IMR-90 (cell line): ENCODE data around the gene MRPL51. TPM values are rescaled to one million over a fixed set of nuclear protein-coding genes. Genes with fewer than 3 reads are reported as not detected.

Experiments used
- ATAC-seq: fragments of 200-7000 bp; cut with Tn5 transposase; 2 replicates; pipeline ENCODE4 v1.9.1; 2020; ENCODE audit warnings: low read depth, mild to moderate bottlenecking, moderate library complexity
- BruUV-seq: library from RNA; stranded (reverse); fragments of 400-500 nt; replicated peaks from 2 replicates; lab custom pipeline; 2021; lab: Mats Ljungman, UMichigan
- CTCF ChIA-PET: fragments of 300-600 bp; formaldehyde crosslinking; extraction: SDS; loops from one replicate; lab custom pipeline; 2021; ENCODE audit warnings: antibody characterized with exemption; lab: Yijun Ruan, JAX
- POLR2A ChIA-PET: fragments of 300-600 bp; sonication (Branson Sonifier 250); formaldehyde crosslinking; loops from one replicate; lab custom pipeline; 2022; ENCODE audit warnings: antibody characterized with exemption; ENCODE audit not compliant: unreplicated experiment; lab: Charles Lee
- DNase-seq: peaks from one replicate; pipeline ENCODE4 v3.0.0; 2013
- H2AFZ ChIP-seq: replicated peaks from 2 replicates; pipeline ENCODE3; 2013; ENCODE audit warnings: low read length, mild to moderate bottlenecking; ENCODE audit not compliant: poor library complexity
- H2AK5ac ChIP-seq: 2 replicates; pipeline ENCODE4 v1.6.1; 2013; ENCODE audit warnings: low read depth, low read length, inconsistent platforms
- H2AK9ac ChIP-seq: replicated peaks from 2 replicates; pipeline ENCODE3; 2013; ENCODE audit warnings: mild to moderate bottlenecking, low read depth, low read length, moderate library complexity; ENCODE audit not compliant: poor library complexity
- H2BK120ac ChIP-seq: 2 replicates; pipeline ENCODE4 v1.6.1; 2013; ENCODE audit warnings: low read depth, low read length, inconsistent platforms
- H2BK15ac ChIP-seq: 3 replicates; pipeline ENCODE4 v1.6.1; 2013; ENCODE audit warnings: low read depth, low read length, inconsistent platforms
- H2BK20ac ChIP-seq: 2 replicates; pipeline ENCODE4 v1.6.1; 2013; ENCODE audit warnings: low read depth, mild to moderate bottlenecking, inconsistent platforms, low read length, moderate library complexity
- H2BK5ac ChIP-seq: 2 replicates; pipeline ENCODE4 v1.6.1; 2013; ENCODE audit warnings: mild to moderate bottlenecking, low read depth, low read length, inconsistent platforms; ENCODE audit not compliant: poor library complexity, severe bottlenecking
- H3K14ac ChIP-seq: replicated peaks from 2 replicates; pipeline ENCODE4 v1.6.1; 2013; ENCODE audit warnings: low read depth, low read length, inconsistent platforms
- H3K18ac ChIP-seq: 2 replicates; pipeline ENCODE4 v1.6.1; 2013; ENCODE audit warnings: low read depth, low read length, control low read depth
- H3K23ac ChIP-seq: 2 replicates; pipeline ENCODE4 v1.6.1; 2013; ENCODE audit warnings: low read depth, low read length, inconsistent platforms
- H3K27ac ChIP-seq: 2 replicates; pipeline ENCODE4 v1.5.1; 2013; ENCODE audit warnings: mild to moderate bottlenecking, control low read depth, low read length; ENCODE audit not compliant: insufficient read depth
- H3K27me3 ChIP-seq: 2 replicates; pipeline ENCODE4 v1.6.1; 2013; ENCODE audit warnings: low read length; ENCODE audit not compliant: control insufficient read depth, insufficient read depth
- H3K36me3 ChIP-seq: 2 replicates; pipeline ENCODE4 v1.6.1; 2013; ENCODE audit warnings: low read length, mixed read lengths; ENCODE audit not compliant: control insufficient read depth, insufficient read depth
- H3K4ac ChIP-seq: 2 replicates; pipeline ENCODE4 v1.6.1; 2013; ENCODE audit warnings: low read depth, low read length, inconsistent platforms
- H3K4me1 ChIP-seq: 2 replicates; pipeline ENCODE4 v1.6.1; 2013; ENCODE audit warnings: low read length, mixed read lengths; ENCODE audit not compliant: control insufficient read depth, insufficient read depth
- H3K4me2 ChIP-seq: 2 replicates; pipeline ENCODE4 v1.6.1; 2013; ENCODE audit warnings: low read depth, mild to moderate bottlenecking, control low read depth, low read length, moderate library complexity
- H3K4me3 ChIP-seq: 2 replicates; pipeline ENCODE4 v1.5.1; 2013; ENCODE audit warnings: low read depth, mild to moderate bottlenecking, control low read depth, low read length, moderate library complexity; ENCODE audit not compliant: insufficient read depth
- H3K56ac ChIP-seq: 2 replicates; pipeline ENCODE4 v1.6.1; 2013; ENCODE audit warnings: low read length, inconsistent platforms; ENCODE audit not compliant: insufficient read depth; ENCODE audit errors: extremely low read depth
- H3K79me1 ChIP-seq, 2 experiments: 2 replicates each; pipeline ENCODE4 v1.6.1; 2013; ENCODE audit warnings: low read length in 2 of 2, inconsistent platforms in 1 of 2, low read depth in 1 of 2
- H3K9ac ChIP-seq: 2 replicates; pipeline ENCODE4 v1.6.1; 2013; ENCODE audit warnings: low read depth, low read length, control low read depth
- H3K9me1 ChIP-seq: 2 replicates; pipeline ENCODE4 v1.6.1; 2013; ENCODE audit warnings: low read length, inconsistent platforms; ENCODE audit not compliant: insufficient read depth
- H3K9me3 ChIP-seq: 2 replicates; pipeline ENCODE4 v1.6.1; 2013; ENCODE audit warnings: low read length; ENCODE audit not compliant: control insufficient read depth, insufficient read depth
- H4K20me1 ChIP-seq: 2 replicates; pipeline ENCODE4 v1.6.1; 2013; ENCODE audit warnings: low read length, inconsistent platforms; ENCODE audit not compliant: insufficient read depth
- H4K5ac ChIP-seq: 2 replicates; pipeline ENCODE4 v1.6.1; 2013; ENCODE audit warnings: mild to moderate bottlenecking, low read depth, low read length, control low read depth
- H4K8ac ChIP-seq, 2 experiments: 2 replicates each; pipeline ENCODE4 v1.6.1; 2013; ENCODE audit warnings: low read depth in 2 of 2, low read length in 2 of 2, control low read depth in 1 of 2, inconsistent platforms in 1 of 2
- H4K91ac ChIP-seq: 2 replicates; pipeline ENCODE4 v1.6.1; 2013; ENCODE audit warnings: low read depth, low read length, inconsistent platforms; ENCODE audit not compliant: insufficient read depth
- BHLHE40 ChIP-seq: fragments of 150-350 bp; IDR thresholded peaks from 2 replicates; pipeline ENCODE4 v1.6.1; 2016; ENCODE audit warnings: mild to moderate bottlenecking, low read depth, low read length
- CHD1 ChIP-seq: IDR thresholded peaks from 2 replicates; pipeline ENCODE4 v1.6.1; 2012; ENCODE audit warnings: low read depth, low read length, improper control_type of control experiment
- CTCF ChIP-seq: conservative IDR thresholded peaks from 2 replicates; pipeline ENCODE4 v1.5.1; 2012; ENCODE audit warnings: mild to moderate bottlenecking, low read depth, low read length, improper control_type of control experiment
- FOS ChIP-seq: fragments of 150-350 bp; IDR thresholded peaks from 2 replicates; pipeline ENCODE4 v1.6.1; 2016; ENCODE audit warnings: low read depth, low read length
- WGBS, 2 experiments: methylation state at CpG; one replicate each; pipeline versions ENCODE4 v1.1.5 to v1.1.7; 2013; ENCODE audit warnings: missing lambda C conversion rate in 2 of 2; ENCODE audit not compliant: insufficient read length in 1 of 2; ENCODE audit errors: extremely low coverage in 2 of 2; 5-methylcytosine and 5-hydroxymethylcytosine counted together
- dilution Hi-C: fragments of 300-500 bp; cut with HindIII; formaldehyde crosslinking; loops from one replicate; pipeline ENCODE4 v1.14.3; 2018; ENCODE audit warnings: low sequenced_read_pairs; ENCODE audit not compliant: unreplicated experiment
- in situ Hi-C: fragments of 300-500 bp; cut with MboI; formaldehyde crosslinking; loops from 3 replicates; pipeline ENCODE4 v1.14.3; 2019; ENCODE audit warnings: low sequenced_read_pairs, inconsistent platforms, mixed read lengths
- intact Hi-C: fragments of 100-400 bp; cut with micrococcal nuclease; formaldehyde crosslinking; loops from 2 replicates; pipeline ENCODE4 v1.10.0; 2022
- polyA plus RNA-seq, 3 experiments: library from polyadenylated mRNA; depleted of rRNA; stranded (reverse); fragments of >200 nt; gene quantifications; 2 replicates each; pipeline ENCODE4 v1.2.3, GENCODE V29; 2012; ENCODE audit warnings: low replicate concordance in 1 of 3
- total RNA-seq: library from RNA; depleted of rRNA; stranded (reverse); fragments of >200 nt; gene quantifications from 2 replicates; pipeline ENCODE4 v1.2.3, GENCODE V29; 2012

Gene MRPL51
- total and polyA plus RNA-seq, 2 of the 4 experiments (the other 2 are of a cell fraction), result 80.1 to 160 TPM

- in situ Hi-C loops, result loop anchor here (5.0 to 25.0 kb wide), 4 partner anchors 39 to 399 kb away; no protein-coding TSS in a partner anchor
- H3K4me2 ChIP-seq, result no peak overlapping the region
Observed at GRCh38 chr12:6460751-6461371, 32.2 kb downstream of the MRPL51 start.

More at GRCh38 chr12:6460751-6461371, 32.2 kb downstream of the MRPL51 start:
- H4K5ac ChIP-seq, result no peak overlapping the region
- H3K79me1 ChIP-seq, result peaks cover 8 to 9% of the 10 kb centered on the region in 2 experiments; a peak in 3 of 4 replicates
- no peak overlapping the region for H3K4ac ChIP-seq
- no peak overlapping the region for H3K4me3 ChIP-seq
- H3K14ac ChIP-seq, result no peak overlapping the region
- ChIA-PET CTCF (interaction anchor here (1.0 kb wide), 1 partner anchor 172 kb away, joined by 3 read pairs; no protein-coding TSS in a partner anchor), POLR2A (interaction anchor here (0.5 to 0.6 kb wide), 2 partner anchors 18 to 73 kb away, joined by 3 to 20 read pairs; partner anchors contain the start of gene GAPDH)
- no peak overlapping the region for H3K9ac ChIP-seq
- no peak for ATAC-seq
- no peak for DNase-seq
- peaks cover 4% of the 10 kb centered on the region; the same call in 1 of the 2 replicates for H3K9me1 ChIP-seq
- H2BK20ac ChIP-seq, result no peak overlapping the region
- no peak overlapping the region for H2AK9ac ChIP-seq
- H4K20me1 ChIP-seq, result peaks cover 4% of the 10 kb centered on the region; the same call in 1 of the 2 replicates
- dilution Hi-C loops, result no loop called here
- H2AK5ac ChIP-seq, result no peak overlapping the region
- H3K27me3 ChIP-seq, result no peaks in the 10 kb centered on the region
- H4K91ac ChIP-seq, result no peak overlapping the region
- H3K56ac ChIP-seq, result no peak overlapping the region
- no peaks in the 10 kb centered on the region for H3K4me1 ChIP-seq
- H2BK5ac ChIP-seq, result no peak overlapping the region
- no peak overlapping the region for H3K27ac ChIP-seq
- H2BK120ac ChIP-seq, result no peak overlapping the region
- no TSS peak for BruUV-seq
- 82% methylated on average over 5 of the region's 10 CpGs; no CpG with 5 or more reads in 1 of the 2 experiments for WGBS, 2 experiments
- no peak overlapping the region for H2AFZ ChIP-seq
- H2BK15ac ChIP-seq, result no peak overlapping the region
- H4K8ac ChIP-seq, result no peak overlapping the region
- H3K18ac ChIP-seq, result no peak overlapping the region
- H3K23ac ChIP-seq, result no peak overlapping the region
- no peaks in the 10 kb centered on the region for H3K9me3 ChIP-seq
- peaks cover 62% of the 10 kb centered on the region for H3K36me3 ChIP-seq
- intact Hi-C loops, result no loop called here
- no peak for TF ChIP-seq CHD1
- TF ChIP-seq BHLHE40, result no peak
- no peak for TF ChIP-seq CTCF
- TF ChIP-seq FOS, result no peak
